Bronchial epithelial cell (primary cell): ENCODE measurements around the gene KDM6A. TPM values are rescaled to one million over a fixed set of nuclear protein-coding genes. Genes with fewer than 3 reads are reported as not detected.
"Not testable (repeated sequence)": the region's sequence is repeated elsewhere in the genome, so short reads cannot be mapped to it uniquely, and the experiment has no call there.

Source experiments
- DNase-seq: peaks from one replicate; pipeline ENCODE4 v3.0.0-alpha.2; 2010; ENCODE audit warnings: low read depth
- FAIRE-seq: peaks from 2 replicates; lab custom pipeline; 2011; peaks lifted over from hg19 to GRCh38; lab: Jason Lieb, UNC
- H3K27me3 ChIP-seq: 2 replicates; pipeline ENCODE4 v1.5.1; 2011; ENCODE audit warnings: low read length; ENCODE audit not compliant: control insufficient read depth, insufficient read depth
- H3K36me3 ChIP-seq: 2 replicates; pipeline ENCODE4 v1.5.1; 2011; ENCODE audit warnings: low read length; ENCODE audit not compliant: control insufficient read depth, insufficient read depth
- H3K4me3 ChIP-seq: 2 replicates; pipeline ENCODE4 v1.5.1; 2011; ENCODE audit warnings: mild to moderate bottlenecking, low read depth, low read length, control low read depth
- total RNA-seq: library from RNA; depleted of rRNA; stranded (reverse); fragments of >200 nt; gene quantifications from 2 replicates; pipeline ENCODE4 v1.2.1, GENCODE V29; 2014
- TF ChIP-seq, protein P1 (sequence below): IDR thresholded peaks from 2 replicates; pipeline ENCODE4 v1.5.1; 2011; ENCODE audit warnings: mild to moderate bottlenecking, moderate library complexity, low read length, control low read depth, inconsistent platforms; ENCODE audit not compliant: insufficient read depth, severe bottlenecking

The KDM6A gene
- total RNA-seq, 1 donor from 2014 or later: 11.1 TPM

DNA sequence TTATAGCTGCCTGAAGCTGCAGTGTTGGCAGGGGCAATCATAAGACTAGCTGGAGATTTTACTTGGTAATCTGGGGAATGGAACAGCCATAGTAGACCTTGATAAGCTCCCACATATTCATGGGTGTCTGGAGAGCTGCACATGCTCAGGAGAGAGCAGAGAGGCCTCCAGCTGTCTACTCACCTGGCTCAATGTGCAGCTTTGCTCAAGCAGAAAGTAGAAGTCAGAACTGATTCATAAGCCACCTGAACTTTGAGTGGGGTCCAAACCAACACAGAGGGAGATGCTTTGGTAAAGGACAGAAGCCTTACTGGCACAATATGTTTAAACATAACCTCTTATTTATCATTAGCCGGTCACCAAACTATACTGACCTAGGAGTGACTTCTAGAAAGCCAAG is 54.4 kb downstream of the KDM6A start:
- Histone ChIP-seq H3K27me3 (no peaks in the 10 kb centered on the region), H3K36me3 (no peaks in the 10 kb centered on the region), H3K4me3 (no peak overlapping the region)
- FAIRE-seq (no peak), DNase-seq (no peak)
- TF ChIP-seq, protein P1, sequence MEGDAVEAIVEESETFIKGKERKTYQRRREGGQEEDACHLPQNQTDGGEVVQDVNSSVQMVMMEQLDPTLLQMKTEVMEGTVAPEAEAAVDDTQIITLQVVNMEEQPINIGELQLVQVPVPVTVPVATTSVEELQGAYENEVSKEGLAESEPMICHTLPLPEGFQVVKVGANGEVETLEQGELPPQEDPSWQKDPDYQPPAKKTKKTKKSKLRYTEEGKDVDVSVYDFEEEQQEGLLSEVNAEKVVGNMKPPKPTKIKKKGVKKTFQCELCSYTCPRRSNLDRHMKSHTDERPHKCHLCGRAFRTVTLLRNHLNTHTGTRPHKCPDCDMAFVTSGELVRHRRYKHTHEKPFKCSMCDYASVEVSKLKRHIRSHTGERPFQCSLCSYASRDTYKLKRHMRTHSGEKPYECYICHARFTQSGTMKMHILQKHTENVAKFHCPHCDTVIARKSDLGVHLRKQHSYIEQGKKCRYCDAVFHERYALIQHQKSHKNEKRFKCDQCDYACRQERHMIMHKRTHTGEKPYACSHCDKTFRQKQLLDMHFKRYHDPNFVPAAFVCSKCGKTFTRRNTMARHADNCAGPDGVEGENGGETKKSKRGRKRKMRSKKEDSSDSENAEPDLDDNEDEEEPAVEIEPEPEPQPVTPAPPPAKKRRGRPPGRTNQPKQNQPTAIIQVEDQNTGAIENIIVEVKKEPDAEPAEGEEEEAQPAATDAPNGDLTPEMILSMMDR: no peak

DNA sequence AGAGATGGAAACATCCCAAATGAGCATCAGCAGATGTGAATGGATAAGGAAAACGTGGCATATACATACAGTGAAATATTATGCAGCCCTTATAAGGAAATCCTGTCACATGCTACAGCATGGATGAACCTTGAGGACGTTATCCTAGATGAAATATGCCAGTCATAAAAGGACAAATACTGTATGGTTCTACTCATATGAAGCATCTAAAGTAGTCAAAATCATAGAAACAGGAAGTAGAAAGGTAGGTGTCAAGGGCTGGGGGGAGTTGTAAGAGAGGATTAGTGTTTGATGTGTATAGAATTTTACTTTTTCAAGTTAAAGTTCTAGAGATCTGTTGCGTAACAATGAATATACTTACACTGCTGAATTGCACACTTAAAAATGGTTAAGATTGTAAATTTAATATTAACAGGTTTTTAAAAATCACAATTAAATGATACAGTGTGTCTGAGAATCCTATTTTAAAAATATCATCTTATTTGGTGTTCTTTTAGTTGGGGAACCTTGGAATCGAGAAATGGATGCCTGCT is 58.5 kb downstream of the KDM6A start:
- Histone ChIP-seq H3K36me3 (no peaks in the 10 kb centered on the region), H3K4me3 (no peak overlapping the region), H3K27me3 (no peaks in the 10 kb centered on the region)
- DNase-seq (no peak), FAIRE-seq (no peak)
- TF ChIP-seq, protein P1: no peak

GRCh38 chrX:44935172-44935571 is 62.2 kb downstream of the KDM6A start:
- H3K36me3 ChIP-seq: no peaks in the 10 kb centered on the region
- FAIRE-seq (no peak), DNase-seq (no peak)
- H3K27me3 ChIP-seq: no peaks in the 10 kb centered on the region
- no peak overlapping the region for H3K4me3 ChIP-seq
- TF ChIP-seq, protein P1: no peak

DNA sequence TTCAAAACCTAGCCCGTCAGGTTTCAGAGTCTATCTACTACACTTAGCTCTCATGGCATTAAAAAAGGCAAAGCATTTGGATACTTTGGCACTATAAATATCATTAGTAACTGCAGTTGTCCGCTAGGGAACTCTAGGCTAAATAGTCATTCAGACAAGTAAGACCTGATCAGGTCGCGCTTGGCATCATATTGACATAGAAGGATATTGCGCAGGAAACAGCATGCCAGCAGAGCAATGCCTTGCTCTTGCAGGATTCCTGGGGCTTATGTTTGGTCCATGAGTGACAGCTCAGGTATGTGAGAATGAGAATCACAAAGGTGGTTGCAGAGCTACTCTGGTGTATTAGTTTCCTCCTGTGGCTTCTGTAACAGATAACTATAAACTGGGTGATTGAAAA is 62.7 kb downstream of the KDM6A start:
- peak; percentile 73 for DNase-seq
- H3K4me3 ChIP-seq: no peak overlapping the region
- TF ChIP-seq, protein P1: no peak
- H3K36me3 ChIP-seq: no peaks in the 10 kb centered on the region
- H3K27me3 ChIP-seq: no peaks in the 10 kb centered on the region
- no peak for FAIRE-seq

DNA sequence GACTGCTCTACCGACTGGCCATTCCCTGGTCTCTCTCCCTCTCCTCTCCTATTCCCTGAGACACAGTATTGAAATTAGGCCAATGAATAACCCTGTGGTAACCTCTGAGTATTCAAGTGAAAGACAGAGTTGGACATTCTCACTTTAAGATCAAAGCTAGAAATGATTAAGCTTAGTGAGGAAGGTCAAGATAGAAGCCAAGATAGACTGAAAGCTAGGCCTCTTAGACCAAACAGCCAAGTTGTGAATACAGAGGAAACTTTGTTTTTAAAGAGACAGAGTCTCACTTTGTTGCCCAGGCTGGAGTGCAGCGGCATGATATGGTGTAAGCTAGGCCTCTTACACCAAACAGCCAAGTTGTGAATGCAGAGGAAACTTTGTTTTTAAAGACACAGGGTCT is 64.6 kb downstream of the KDM6A start:
- DNase-seq (no peak), FAIRE-seq (no peak)
- TF ChIP-seq, protein P1: no peak
- H3K4me3 ChIP-seq: no peak overlapping the region
- H3K27me3 ChIP-seq: no peaks in the 10 kb centered on the region
- H3K36me3 ChIP-seq: no peaks in the 10 kb centered on the region

DNA sequence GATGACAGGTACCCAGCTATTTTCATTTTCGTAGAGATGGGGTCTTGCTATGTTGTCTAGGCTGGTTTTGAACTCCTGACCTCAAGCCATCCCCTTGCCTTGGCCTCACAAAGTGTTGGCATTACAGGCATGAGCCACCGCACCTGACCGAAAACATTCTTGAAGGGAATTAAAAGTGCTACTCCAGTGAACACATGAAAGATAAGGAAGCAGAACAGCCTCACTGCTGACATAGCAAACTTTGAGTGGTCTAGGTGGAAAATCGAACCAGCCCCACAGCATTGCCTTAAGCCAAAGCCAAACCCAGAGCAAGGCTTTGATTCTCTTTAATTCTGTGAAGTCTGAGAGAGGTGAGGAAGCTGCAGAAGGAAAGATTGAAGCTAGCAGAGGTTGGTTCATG is 65.1 kb downstream of the KDM6A start:
- Histone ChIP-seq H3K36me3 (no peaks in the 10 kb centered on the region), H3K27me3 (no peaks in the 10 kb centered on the region), H3K4me3 (no peak overlapping the region)
- FAIRE-seq (no peak), DNase-seq (no peak)
- TF ChIP-seq, protein P1: no peak

GRCh38 chrX:44940541-44940940 is 67.6 kb downstream of the KDM6A start:
- H3K4me3 ChIP-seq, DNase-seq, H3K27me3 ChIP-seq, H3K36me3 ChIP-seq, FAIRE-seq: not testable (repeated sequence)
